ENCODE results near the gene PPP1R2.

The PPP1R2 gene

GRCh38 chr3:195566797-195567196 lies 23.7 kb upstream of the PPP1R2 start:
- no peak for DNase-seq

DNA sequence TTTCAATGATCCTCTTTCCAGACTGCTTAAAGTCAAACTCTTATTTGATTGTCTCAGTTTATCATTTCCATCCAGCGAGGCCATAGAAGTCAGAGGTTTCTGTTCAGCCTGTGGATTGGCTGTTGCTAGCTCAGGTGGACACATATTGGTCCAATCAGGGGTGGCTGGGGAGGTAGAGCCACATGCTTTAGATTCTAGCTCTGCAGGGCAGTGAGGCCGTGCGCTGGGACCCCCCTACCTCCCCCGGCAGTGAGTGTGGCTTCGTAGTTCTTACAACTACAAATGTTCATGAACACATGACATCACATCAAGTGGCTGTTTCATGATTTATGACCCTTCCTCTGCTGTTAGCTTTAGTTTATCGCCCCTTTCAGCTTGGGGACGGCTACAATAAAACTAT lies 22.6 kb upstream of the PPP1R2 start:
- no peak for DNase-seq

- no peak for DNase-seq
Observed at GRCh38 chr3:195563317-195563716, 20.2 kb upstream of the PPP1R2 start.

- DNase-seq = no peak
Observed at GRCh38 chr3:195559723-195560409, 16.7 kb upstream of the PPP1R2 start.

- peak in 2 of 56 donors; percentile 15 for DNase-seq
Observed at GRCh38 chr3:195558602-195559001, 15.5 kb upstream of the PPP1R2 start.

GRCh38 chr3:195557322-195557721 lies 14.2 kb upstream of the PPP1R2 start:
- DNase-seq = no peak

DNA sequence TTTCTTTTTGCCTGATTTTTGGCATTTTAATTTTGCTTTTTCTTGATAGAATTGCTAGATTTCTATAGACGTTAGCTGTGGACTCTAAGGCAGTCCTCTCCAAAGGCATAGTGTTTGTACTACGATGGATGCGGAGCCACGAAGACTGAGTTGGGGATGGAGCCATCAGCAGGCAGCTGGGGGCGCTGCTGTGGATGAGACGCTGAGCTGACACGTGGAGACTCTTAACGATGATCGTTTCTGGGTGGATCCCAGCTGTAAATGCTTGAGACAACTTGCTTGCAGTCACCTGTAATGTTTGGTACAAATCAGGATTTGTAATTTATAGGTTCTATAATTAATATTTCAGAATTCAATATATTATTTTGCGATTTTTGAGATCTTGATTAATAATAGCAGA lies 13.3 kb upstream of the PPP1R2 start:
- DNase-seq = peak in 20 of 56 donors; percentile 10 to 60 (median 26)

DNA sequence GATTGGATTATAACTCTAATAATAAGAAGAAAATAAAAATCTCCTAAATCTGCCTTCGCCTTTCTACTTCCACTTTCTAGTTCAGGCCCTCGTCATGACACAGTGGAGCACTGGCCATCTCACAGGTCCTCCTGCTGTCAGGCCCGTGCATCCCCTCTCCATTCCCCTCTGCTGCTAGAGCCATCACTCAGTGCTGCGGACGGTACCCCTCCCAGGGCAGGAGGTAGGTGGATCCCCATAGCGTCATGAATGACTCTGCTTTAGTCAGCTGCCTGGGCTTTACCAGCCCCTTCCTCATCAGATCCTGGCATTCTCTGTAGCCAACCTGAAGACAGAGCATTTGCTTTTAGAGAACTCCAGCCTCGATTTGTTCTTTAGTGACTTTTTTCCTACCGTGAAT lies 12.0 kb upstream of the PPP1R2 start:
- no peak for DNase-seq

- no peak for DNase-seq
Observed at GRCh38 chr3:195554458-195554857, 11.3 kb upstream of the PPP1R2 start.

DNA sequence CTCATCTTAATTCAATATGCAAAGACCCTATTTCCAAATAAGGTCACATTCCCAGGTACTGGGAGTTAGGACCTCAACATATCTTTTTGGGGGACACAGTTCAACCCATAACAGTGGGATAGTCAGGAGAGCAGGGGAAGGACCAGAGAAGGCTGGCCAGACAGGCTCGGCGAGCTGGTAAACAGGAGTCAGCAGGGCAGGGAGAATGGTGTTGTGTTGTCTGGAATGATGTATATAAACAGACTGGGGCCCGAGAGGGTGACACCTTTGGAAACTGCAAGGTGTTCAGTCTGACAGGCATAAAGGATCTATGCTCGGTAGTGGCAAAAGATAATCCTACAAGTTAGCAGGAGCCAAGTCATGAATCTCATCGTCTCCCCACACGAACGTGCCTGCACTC lies 10.1 kb upstream of the PPP1R2 start:
- no peak for DNase-seq

GRCh38 chr3:195551381-195551978 lies 8.4 kb upstream of the PPP1R2 start:
- DNase-seq = peak in 1 of 56 donors; percentile 10

DNA sequence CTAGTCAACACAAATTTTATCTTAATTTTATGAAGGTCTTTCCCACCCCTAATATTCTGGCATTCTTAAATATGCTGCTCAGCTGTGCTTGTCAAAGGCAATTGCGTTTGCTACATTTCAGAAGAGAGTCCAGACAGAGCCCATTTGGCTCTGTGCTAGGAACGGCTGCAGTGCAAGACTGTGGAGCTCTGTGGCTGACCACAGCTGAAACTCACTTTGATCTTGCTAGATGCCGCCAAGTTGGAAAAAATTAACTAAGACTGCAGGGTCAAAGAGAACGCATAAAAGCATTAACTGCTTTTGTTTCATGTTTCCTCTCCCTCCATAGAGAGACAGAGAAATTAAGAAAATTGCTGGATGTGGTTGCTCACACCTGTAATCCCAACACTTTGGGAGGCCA lies 7.6 kb upstream of the PPP1R2 start:
- DNase-seq = no peak

DNA sequence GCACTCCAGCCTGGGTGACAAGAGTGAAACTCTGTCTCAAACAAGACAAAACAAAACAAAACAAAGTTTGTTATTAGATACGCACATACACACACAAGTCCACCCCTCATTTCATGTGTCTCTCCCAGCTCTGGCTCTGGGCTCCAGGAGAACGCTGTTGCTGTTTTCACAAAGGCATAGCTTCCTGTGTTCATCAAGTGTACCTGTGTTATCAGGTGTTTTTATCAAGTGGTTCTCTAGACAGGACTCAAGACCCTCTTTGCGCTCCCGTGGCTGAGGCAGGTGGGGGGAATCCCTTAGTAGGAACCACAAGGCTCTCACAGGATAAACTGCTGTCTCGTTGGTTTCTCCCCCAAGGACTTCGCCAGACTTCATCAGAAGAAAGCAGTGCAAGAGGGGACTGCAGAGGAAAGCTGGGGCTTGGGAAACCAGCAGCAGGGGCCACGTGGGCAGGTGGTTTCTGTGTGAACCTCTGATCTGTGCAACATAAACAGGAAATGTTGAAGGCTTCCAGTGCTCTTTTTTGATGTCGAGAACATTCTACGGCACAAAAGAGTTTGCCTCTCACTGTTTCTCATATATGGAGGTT lies 6.9 kb upstream of the PPP1R2 start:
- no peak for DNase-seq

DNA sequence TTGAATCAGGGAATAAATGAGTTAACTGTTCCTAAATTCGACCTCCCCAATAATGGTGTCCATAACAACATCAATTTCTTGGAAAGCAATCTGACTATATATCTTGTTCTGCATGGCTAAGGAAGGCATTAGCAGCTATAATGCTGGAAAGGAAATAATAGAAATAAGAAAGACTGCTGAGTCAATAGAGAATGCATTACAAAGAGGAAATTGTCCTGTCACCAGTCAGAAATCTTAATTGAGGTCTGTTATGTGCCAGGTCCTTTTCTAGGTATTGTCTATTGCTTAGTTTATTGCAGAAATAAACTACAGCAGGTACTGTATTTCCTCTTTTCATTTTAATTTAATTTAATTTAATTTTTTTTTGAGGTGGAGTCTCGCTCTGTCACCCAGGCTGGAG lies 5.9 kb upstream of the PPP1R2 start:
- DNase-seq = no peak

- DNase-seq = no peak
Observed at GRCh38 chr3:195548501-195548900, 5.4 kb upstream of the PPP1R2 start.

GRCh38 chr3:195548006-195548405 lies 4.9 kb upstream of the PPP1R2 start:
- no peak for DNase-seq

GRCh38 chr3:195546130-195546560 lies 3.0 kb upstream of the PPP1R2 start:
- DNase-seq = peak in 1 of 56 donors; percentile 42

DNA sequence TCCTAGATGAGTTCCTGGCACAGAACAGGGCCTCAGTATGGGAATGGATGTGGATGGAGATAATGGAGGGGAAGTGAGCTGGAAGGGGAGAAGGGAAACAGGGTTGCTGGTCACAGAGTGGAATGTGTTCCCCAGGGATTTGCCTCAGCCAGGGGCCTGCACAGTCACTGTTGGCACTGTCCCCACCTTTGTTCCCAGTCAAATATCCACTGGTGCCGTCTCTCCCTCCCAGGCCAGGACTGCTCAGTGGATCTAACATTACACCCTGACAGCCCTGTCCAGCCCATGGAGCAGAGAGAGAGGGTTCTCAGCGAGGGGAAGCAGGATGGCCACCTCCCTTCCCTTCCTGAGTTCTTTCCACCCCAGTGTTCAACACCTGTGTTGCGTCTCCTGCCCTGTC lies 1.5 kb upstream of the PPP1R2 start:
- peak in 1 of 56 donors; percentile 23 for DNase-seq

- no peak for DNase-seq
Observed at GRCh38 chr3:195544230-195544536, 1.1 kb upstream of the PPP1R2 start.

DNA sequence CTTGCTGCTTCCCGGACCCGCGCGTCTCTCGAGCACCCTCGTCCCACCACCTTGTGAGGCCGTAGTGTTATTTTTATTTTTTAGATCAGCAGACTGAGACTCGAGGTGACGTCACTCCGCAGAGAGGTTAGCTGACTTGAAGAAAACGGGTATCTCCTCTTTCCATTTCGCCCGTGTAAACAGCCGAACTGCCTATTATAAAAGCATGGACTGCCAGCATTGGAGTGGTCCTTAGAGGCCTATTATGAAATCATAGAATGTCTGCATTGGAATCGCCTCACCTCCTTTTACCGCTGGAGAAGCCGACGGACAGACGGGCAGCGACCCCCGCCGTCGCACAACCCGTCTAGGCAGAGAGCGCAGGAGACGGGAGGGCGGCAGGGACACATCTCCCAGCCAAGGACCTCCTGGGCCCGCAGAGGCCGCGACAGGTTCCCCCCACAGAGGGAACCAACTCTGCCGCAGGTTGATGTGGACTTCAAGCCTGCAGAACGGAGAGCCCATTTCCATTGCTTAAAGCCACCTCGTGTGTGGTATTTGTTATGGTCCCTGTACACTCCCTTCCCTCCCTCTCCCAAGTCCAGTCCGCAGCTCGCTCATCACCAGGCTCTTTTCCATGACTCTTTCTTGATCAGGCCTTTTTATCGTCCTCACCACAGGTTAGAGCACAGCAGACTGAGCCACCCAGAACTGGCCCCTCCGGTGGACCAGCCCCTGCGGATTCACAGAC lies 540 bp upstream of the PPP1R2 start:
- DNase-seq = no peak

GRCh38 chr3:195542316-195542697 lies 818 bp downstream of the PPP1R2 start:
- DNase-seq = peak in 1 of 56 donors; percentile 17

DNA sequence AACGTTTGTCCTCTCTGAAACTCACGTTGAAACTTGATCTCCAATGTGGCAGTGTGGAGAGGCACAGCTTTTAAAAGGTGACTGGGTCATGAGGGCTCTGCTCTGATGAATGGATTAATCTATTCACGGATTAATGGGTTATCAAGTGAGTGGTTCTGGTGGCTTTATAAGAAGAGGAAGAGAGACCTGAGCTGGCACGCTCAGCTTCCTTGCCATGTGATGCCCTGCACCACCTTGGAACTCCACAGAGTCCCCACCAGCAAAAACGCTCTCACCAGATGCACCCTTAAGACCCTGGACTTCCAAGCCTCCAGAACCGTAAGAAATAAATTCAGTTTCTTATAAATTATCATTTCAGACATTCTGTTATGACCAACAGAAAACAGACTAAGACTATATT lies 2.6 kb downstream of the PPP1R2 start:
- DNase-seq = no peak

DNA sequence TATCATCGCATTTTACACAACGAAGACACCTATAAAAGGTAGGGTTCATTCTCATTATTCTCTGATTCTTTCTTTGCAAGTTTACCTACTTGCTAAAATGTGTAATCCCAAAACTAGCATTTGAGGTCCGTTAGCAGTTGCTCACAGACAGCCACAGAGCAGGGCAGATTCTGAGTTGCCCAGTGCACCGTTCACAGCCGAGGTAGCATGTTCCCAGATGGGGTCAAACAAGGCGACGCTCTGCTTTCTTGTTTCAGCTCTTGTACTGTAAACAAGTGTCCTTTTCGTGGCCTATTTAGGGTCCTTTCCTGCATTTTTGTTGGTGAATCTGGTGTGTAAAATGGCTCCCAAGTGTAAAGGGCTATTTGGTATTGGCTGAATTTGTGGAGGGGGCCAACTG lies 3.1 kb downstream of the PPP1R2 start:
- no peak for DNase-seq

Data from amygdala (tissue), 56 donors.